Measurements from ENCODE around the gene DHX36. TPM values are rescaled to one million over a fixed set of nuclear protein-coding genes. Genes with fewer than 3 reads are reported as not detected.

Gene DHX36, protein sequence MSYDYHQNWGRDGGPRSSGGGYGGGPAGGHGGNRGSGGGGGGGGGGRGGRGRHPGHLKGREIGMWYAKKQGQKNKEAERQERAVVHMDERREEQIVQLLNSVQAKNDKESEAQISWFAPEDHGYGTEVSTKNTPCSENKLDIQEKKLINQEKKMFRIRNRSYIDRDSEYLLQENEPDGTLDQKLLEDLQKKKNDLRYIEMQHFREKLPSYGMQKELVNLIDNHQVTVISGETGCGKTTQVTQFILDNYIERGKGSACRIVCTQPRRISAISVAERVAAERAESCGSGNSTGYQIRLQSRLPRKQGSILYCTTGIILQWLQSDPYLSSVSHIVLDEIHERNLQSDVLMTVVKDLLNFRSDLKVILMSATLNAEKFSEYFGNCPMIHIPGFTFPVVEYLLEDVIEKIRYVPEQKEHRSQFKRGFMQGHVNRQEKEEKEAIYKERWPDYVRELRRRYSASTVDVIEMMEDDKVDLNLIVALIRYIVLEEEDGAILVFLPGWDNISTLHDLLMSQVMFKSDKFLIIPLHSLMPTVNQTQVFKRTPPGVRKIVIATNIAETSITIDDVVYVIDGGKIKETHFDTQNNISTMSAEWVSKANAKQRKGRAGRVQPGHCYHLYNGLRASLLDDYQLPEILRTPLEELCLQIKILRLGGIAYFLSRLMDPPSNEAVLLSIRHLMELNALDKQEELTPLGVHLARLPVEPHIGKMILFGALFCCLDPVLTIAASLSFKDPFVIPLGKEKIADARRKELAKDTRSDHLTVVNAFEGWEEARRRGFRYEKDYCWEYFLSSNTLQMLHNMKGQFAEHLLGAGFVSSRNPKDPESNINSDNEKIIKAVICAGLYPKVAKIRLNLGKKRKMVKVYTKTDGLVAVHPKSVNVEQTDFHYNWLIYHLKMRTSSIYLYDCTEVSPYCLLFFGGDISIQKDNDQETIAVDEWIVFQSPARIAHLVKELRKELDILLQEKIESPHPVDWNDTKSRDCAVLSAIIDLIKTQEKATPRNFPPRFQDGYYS
- total RNA-seq, result 141 TPM

DNA sequence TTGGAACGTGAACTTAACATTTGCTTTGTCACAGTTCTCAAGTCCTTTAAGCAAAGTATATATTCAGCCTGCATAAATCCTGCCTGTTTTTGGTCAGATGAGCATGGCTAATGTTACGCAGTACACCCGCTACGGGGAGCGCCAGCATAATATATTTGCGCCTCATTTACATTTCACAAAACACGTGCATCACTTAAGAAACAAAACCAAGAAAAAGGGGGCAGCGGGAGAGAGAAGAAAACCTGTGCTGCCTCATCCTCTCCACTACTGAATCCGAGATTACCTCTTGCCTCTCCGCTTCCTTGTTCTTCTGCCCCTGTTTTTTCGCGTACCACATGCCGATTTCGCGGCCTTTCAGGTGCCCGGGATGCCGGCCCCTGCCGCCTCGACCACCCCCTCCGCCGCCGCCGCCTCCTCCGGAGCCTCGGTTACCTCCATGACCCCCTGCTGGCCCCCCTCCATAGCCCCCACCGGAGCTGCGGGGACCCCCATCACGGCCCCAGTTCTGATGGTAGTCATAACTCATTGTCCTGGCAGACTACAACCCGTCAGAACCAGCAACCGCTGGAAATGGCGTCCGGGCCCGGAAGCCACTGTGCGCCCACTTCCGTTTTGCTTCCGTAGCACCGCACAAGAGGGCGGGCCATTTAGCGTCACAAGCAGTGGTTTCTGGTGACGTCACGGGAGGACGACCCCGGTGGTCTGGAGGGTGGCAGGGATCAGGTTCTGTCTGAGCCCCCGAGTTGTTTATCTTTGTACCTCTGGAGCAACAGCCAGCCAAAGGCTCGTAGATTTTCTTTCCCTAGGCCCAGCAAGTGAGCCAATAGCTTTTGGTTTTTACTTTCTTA, at the start of gene DHX36:
Gene DHX36 (minus strand): TSS at position 597 of the 848 bp plus-strand sequence. CDS start 71 bp downstream, at position 526.

Small RNA genes within 50 kb of the gene (small RNA-seq; reads per million reads assigned to genes)
- gene RF01210, result not detected

Other genes starting within 250 kb of the DHX36 start
- 15.2 TPM for gene ARHGEF26, start 203.1 kb downstream of the DHX36 start, total RNA-seq
- 22.1 TPM for gene GPR149, start 105.7 kb upstream of the DHX36 start, total RNA-seq